NCI-H2171 (cell line): ENCODE data around the gene RNF13.
"Not testable (repeated sequence)": the region's sequence is repeated elsewhere in the genome, so short reads cannot be mapped to it uniquely, and the experiment has no call there.

ENCODE experiments used
- DNase-seq: peaks from one replicate; lab custom pipeline; 2025; lab: John Stamatoyannopoulos, UW

The RNF13 gene

DNA sequence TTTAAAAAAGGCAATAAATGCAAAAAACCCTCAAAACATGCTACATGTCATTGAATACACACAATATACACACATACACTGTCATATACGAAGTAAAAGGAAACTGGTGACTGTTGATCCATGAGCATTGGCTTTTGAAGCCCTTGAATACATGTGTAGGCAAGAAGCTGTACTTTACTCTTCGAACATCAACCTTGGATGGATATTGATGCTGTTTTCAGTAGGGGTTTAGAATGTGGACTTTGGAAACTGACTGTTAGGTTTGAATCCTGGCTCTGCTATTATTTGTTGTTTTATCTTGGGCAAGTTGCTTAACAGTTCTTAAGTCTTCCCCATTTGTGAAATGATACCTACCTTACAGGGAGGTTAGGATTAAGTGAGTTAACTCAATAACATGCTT lies 30.5 kb downstream of the RNF13 start:
- no peak for DNase-seq

- DNase-seq = no peak
Observed at GRCh38 chr3:149844091-149844490, 31.1 kb downstream of the RNF13 start.

DNA sequence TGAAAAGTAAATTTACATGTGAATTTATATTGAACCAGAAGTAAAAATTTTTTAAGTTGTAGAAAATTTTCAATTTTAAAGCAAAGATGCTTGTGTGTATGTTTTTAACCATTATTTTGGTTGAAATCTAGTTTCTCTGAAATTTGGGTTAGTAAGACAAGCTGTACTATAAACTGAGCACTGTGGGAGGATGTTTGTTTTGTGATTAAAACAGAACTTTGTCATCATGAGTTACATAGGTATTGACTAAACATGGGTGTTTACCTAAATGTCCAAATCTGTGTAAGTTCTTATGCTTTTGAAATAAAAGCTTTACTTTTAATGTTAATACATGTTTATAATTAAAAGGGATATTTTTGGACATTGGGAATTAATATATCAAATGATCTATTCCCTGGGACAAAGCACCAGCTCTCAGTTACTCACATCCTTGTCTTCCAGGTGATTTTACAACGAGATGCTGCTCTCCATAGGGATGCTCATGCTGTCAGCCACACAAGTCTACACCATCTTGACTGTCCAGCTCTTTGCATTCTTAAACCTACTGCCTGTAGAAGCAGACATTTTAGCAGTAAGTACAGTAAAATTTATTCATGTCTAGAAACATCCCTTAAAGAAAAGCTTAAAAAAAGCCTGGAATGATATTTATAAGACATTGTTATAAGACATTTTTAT lies 32.7 kb downstream of the RNF13 start:
- no peak for DNase-seq

- DNase-seq = no peak
Observed at GRCh38 chr3:149848238-149848637, 35.2 kb downstream of the RNF13 start.

GRCh38 chr3:149848688-149849087 lies 35.7 kb downstream of the RNF13 start:
- DNase-seq = no peak

GRCh38 chr3:149850787-149851584 lies 38.0 kb downstream of the RNF13 start:
- no peak for DNase-seq

GRCh38 chr3:149858911-149859310 lies 45.9 kb downstream of the RNF13 start:
- DNase-seq = no peak

GRCh38 chr3:149860881-149861280 lies 47.9 kb downstream of the RNF13 start:
- DNase-seq = no peak

DNA sequence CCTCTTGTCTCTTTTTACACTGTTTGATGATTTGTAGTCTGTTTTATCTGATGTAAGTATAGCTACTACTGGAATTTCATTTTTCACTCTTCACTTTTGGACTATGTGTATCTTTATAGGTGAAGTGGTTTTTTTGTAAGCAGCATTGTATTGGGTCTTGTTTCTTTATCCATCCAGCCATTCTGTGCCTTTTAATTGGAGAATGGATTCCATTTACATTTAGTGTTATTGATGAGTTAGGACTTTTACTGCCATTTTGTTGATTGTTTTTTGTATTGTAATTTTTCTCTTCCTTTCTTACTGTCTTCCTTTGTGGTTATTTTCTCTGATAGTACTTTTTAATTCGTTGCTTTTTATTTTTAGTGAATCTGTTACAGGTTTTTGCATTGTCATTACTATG lies 54.5 kb downstream of the RNF13 start:
- DNase-seq = no peak

- no peak for DNase-seq
Observed at GRCh38 chr3:149871855-149872254, 58.8 kb downstream of the RNF13 start.

GRCh38 chr3:149872589-149872988 lies 59.6 kb downstream of the RNF13 start:
- DNase-seq = no peak

- no peak for DNase-seq
Observed at GRCh38 chr3:149877668-149878067, 64.7 kb downstream of the RNF13 start.

- DNase-seq = no peak
Observed at GRCh38 chr3:149879872-149880271, 66.9 kb downstream of the RNF13 start.

GRCh38 chr3:149881879-149882278 lies 68.9 kb downstream of the RNF13 start:
- DNase-seq = no peak

DNA sequence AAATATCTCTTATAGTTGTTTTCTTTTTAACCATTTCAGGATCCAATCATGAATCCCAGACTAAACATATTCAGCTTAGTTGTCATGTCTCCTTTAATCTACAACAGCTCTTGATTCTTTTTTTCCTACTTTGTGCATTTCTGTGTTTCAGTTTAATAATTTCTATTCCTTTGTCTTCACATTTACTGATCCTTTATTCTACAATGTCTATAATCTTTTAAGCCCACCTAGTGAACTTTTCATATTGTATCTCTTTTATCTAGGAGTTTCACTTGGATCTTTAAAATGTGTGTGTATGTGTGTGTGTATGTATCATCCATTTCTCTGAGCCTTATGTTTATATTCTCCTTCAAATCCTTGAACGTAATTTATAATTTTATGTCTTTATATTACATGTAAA lies 70.1 kb downstream of the RNF13 start:
- DNase-seq = no peak

DNA sequence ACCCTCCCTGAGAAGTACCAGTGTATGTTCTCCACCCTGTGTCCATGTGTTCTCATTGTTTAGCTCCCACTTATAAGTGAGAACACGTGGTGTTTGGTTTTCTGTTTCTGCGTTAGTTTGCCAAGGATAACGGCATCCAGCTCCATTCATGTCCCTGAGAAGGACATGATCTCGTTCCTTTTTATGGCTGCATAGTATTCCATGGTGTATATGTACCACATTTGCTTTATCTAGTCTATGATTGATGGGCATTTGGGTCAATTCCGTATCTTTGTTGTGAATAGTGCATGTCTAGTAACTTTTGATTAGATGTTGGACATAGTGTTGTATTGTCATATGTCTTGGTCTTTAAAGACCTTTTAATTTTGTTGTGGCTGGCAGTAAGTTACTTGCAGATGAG lies 70.8 kb downstream of the RNF13 start:
- DNase-seq = not testable (repeated sequence)

DNA sequence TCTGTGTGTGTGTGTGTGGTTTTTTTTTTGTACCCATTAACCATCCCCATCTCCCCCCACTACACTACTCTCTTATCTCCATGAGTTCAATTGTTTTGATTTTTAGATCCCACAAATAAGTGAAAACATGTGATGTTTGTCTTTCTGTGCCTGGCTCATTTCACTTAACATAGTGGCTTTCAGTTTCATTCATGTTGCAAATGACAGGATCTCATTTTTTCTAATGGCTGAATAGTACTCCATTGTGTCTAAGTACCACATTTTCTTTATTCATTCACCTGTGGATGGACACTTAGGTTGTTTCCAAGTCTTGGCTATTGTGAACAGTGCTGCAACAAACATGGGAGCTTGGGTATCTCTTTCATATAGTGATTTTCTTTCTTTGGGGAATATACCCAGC lies 71.8 kb downstream of the RNF13 start:
- DNase-seq = not testable (repeated sequence)

DNA sequence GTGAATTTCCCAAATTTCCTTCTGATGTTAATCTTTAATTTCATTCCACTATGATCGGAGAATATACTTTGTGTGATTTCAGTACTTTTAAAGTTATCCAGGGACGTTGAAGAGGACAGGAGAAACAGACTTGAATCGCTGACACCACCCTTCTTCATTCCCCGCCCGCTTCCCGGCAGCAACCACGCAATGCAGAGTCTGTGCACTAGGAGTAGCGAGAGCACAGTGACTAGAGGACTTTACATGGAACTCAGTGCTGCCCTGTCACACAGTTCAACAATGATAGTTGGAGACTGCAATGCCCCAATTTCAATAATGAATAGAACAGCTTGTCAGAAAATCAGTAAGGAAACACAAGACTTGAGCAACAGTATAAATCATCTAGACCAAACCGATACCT lies 73.9 kb downstream of the RNF13 start:
- DNase-seq = no peak

- DNase-seq = no peak
Observed at GRCh38 chr3:149891621-149892020, 78.6 kb downstream of the RNF13 start.

- DNase-seq = no peak
Observed at GRCh38 chr3:149892371-149892770, 79.4 kb downstream of the RNF13 start.

DNA sequence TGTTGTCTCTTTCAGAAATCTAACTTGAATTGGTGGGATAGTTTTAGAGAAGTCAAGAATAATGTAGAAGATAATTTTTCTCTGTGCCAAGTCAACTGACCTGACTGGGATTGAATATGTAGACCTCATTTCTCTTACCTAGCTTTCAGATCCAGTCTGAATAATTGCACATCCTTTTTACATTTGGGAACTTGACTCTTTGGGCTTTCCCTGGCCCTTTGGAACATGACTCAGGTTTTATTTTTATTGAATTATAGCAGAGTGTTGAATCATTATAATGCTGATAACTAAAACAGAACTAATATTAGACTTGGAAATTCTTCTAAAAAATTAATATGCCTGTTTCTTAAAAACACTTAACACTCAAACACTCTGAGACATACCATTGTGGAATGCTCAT lies 81.2 kb downstream of the RNF13 start:
- DNase-seq = no peak

- no peak for DNase-seq
Observed at GRCh38 chr3:149895339-149895738, 82.3 kb downstream of the RNF13 start.

GRCh38 chr3:149895769-149896168 lies 82.8 kb downstream of the RNF13 start:
- DNase-seq = no peak

DNA sequence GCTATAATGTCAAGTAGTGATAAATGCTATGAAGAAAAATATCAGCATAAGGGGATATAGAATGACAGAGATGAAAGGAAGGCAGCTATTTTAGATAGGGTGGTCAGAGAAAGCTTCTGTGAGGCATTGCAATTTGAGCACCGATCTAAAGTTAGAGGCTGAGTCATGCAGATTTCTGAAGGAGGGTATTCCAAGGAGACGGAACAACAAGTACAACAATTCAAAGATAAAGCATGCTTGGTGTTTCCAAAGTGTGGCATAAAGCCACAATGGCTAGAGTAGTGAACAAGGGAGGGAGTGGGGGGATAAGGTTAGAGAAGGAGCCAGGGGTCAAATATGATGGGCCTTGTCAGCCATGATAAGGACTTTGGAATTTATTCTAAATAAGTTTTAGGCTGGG lies 85.8 kb downstream of the RNF13 start:
- no peak for DNase-seq
